Effector memory CD4-positive, alpha-beta T cell (primary cell): Measurements from ENCODE around the gene SERAC1.
"Not testable (repeated sequence)": the region's sequence is repeated elsewhere in the genome, so short reads cannot be mapped to it uniquely, and the experiment has no call there.

Experiments used
- DNase-seq, 3 donors: peaks; one replicate each; pipeline ENCODE4 v3.0.0-alpha.2; 2020
- H3K27ac ChIP-seq: 2 replicates; pipeline ENCODE4 v1.7.0; 2013; ENCODE audit warnings: mild to moderate bottlenecking, low read length, moderate library complexity; ENCODE audit not compliant: insufficient read depth, poor library complexity, severe bottlenecking
- H3K27me3 ChIP-seq: replicated peaks from 2 replicates; pipeline ENCODE4 v1.7.0; 2013; ENCODE audit warnings: mild to moderate bottlenecking, low read length; ENCODE audit not compliant: insufficient read depth, control insufficient read depth, poor library complexity, severe bottlenecking
- H3K36me3 ChIP-seq: 2 replicates; pipeline ENCODE4 v1.7.0; 2013; ENCODE audit warnings: mild to moderate bottlenecking, low read length, moderate library complexity; ENCODE audit not compliant: control insufficient read depth, insufficient read depth
- H3K4me1 ChIP-seq: 2 replicates; pipeline ENCODE4 v1.7.0; 2013; ENCODE audit warnings: low read length, mild to moderate bottlenecking; ENCODE audit not compliant: control insufficient read depth, insufficient read depth, poor library complexity, severe bottlenecking
- H3K4me3 ChIP-seq: 2 replicates; pipeline ENCODE4 v1.7.0; 2013; ENCODE audit warnings: low read length, low read depth, mild to moderate bottlenecking; ENCODE audit not compliant: insufficient read depth, poor library complexity, severe bottlenecking
- H3K9me3 ChIP-seq: 2 replicates; pipeline ENCODE4 v1.7.0; 2013; ENCODE audit warnings: mild to moderate bottlenecking, low read length, moderate library complexity; ENCODE audit not compliant: control insufficient read depth
- total RNA-seq, 3 donors: gene quantifications; one replicate each; lab custom pipeline; 2026; lab: John Stamatoyannopoulos, UW

The SERAC1 gene
- 3.6 to 6.4 (median 3.6) reads per million in 3 donors for total RNA-seq

DNA sequence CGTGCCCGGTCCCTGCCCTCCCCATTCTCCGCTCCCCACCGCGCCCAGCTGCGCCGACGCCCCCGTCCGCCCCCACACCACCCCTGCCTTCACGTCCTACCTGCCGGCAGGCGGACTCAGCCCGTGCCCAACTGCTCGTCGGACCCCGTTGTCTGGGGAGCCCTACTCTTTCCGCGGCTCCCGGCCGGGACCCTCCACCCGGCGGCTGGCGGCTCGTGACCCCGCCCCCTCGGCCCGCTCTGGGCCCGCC lies at the start of gene SERAC1:
SERAC1 (minus strand) TSS at position 223 of the 250 bp plus-strand sequence. CDS start 9,899 bp downstream, outside the sequence.
- no peak for DNase-seq

DNA sequence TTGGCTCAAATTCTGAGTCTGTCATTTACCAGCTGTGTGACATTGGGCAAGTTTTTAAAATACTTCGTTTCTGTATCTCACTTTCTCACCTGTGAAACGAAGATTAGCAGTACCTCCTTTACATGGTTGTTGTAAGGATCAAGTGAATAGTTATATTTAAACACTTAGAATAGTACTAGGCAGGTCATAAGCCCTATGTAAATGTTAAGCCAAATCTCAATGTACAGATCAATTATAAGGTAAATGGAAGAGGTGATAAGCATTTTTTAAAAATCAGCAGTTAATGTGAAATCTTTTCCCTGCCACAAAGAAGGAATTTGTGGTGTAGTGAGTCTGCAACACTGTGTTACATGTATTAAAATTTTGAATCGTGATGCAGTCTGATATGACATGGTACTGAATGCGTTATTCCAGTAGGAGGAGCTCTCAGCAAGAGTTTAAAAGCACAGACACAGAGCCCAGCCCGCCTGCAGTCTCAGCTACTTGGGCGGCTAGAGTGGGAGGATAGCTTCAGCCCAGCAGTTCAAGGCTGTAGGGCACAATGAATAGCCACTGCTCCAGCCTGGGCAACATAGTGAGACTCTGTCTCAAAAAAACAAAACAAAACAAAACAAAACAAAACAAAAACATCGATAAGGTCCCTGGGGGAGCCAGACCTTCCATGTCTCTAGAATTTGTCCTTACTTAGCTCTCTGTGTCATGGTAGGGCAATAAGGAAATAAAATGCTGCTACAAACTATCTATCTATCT lies 46.0 kb upstream of the SERAC1 start:
- no peak overlapping the region for H3K27ac ChIP-seq
- no peak overlapping the region for H3K4me3 ChIP-seq
- no peaks in the 10 kb centered on the region for H3K4me1 ChIP-seq
- DNase-seq, result peak in 2 of 3 donors; percentile 5 to 21
- no peaks in the 10 kb centered on the region for H3K27me3 ChIP-seq
- H3K9me3 ChIP-seq, result no peaks in the 10 kb centered on the region
- no peaks in the 10 kb centered on the region for H3K36me3 ChIP-seq

More for the DNA sequence above, at the start of gene SERAC1:
- Histone ChIP-seq H3K9me3 (no peaks in the 10 kb centered on the region), H3K27ac (peak within 1 kb of the TSS; percentile 96), H3K36me3 (no peaks in the 10 kb centered on the region), H3K4me1 (peaks cover 4% of the 10 kb centered on the region), H3K4me3 (peak within 1 kb of the TSS; percentile 91), H3K27me3 (no peaks in the 10 kb centered on the region)

DNA sequence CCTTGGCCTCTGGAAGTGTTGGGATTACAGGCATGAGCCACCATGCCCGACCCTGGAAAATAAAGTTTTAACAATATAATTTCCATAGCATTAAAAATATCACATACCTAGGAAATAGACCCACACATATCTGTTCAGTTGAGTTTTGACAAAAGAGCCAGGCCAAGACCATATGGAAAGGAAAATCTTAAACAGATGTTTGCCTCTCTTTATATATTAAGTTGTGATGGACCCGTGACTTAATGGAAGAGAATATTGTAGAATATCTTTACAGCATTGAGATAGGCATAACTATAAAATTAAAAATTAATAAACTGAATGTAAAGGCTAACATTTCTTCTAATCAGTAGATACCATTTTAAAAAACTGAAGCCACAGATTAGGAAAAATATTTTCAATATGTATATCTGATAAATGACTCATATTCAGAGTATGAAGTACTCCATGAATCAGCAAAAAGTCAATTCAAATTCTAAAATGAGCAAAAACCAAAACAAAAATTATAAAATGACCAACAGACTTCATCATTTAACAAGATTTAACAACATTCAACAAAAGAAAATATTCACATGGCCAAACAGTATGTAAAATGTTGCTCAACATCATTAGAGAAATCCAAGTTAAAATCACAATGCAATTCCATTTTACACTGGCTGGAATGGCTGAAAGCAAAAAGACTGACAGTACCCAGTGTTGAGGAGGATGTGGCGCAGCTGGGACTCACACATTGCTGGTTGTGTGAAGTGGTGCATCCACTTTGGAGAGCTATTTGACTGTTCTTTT lies 43.4 kb upstream of the SERAC1 start:
- Histone ChIP-seq H3K4me1 (no peaks in the 10 kb centered on the region), H3K27ac (no peak overlapping the region), H3K9me3 (no peaks in the 10 kb centered on the region), H3K27me3 (no peaks in the 10 kb centered on the region), H3K36me3 (no peaks in the 10 kb centered on the region), H3K4me3 (no peak overlapping the region)
- DNase-seq, result no peak

DNA sequence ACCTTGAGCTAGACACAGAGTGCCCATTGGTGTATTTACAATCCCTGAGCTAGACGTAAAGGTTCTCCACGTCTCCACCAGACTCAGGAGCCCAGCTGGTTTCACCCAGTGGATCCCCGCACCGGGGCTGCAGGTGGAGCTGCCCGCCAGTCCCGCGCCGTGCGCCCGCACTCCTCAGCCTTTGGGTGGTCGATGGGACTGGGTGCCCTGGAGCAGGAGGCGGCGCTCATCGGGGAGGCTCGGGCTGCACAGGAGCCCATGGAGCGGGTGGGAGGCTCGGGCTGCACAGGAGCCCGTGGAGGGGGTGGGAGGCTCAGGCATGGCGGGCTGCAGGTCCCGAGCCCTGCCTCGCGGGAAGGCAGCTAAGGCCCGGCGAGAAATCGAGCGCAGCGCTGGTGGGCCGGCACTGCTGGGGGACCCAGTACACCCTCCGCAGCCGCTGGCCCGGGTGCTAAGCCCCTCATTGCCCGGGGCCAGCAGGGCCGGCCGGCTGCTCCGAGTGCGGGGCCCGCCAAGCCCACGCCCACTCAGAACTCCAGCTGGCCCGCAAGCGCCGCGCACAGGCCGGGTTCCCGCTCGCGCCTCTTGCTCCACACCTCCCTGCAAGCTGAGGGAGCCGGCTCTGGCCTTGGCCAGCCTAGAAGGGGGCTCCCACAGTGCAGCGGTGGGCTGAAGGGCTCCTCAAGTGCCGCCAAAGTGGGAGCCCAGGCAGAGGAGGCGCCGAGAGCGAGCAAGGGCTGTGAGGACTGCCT lies 41.7 kb upstream of the SERAC1 start:
- not testable (repeated sequence) for H3K4me3 ChIP-seq, H3K27me3 ChIP-seq, DNase-seq

DNA sequence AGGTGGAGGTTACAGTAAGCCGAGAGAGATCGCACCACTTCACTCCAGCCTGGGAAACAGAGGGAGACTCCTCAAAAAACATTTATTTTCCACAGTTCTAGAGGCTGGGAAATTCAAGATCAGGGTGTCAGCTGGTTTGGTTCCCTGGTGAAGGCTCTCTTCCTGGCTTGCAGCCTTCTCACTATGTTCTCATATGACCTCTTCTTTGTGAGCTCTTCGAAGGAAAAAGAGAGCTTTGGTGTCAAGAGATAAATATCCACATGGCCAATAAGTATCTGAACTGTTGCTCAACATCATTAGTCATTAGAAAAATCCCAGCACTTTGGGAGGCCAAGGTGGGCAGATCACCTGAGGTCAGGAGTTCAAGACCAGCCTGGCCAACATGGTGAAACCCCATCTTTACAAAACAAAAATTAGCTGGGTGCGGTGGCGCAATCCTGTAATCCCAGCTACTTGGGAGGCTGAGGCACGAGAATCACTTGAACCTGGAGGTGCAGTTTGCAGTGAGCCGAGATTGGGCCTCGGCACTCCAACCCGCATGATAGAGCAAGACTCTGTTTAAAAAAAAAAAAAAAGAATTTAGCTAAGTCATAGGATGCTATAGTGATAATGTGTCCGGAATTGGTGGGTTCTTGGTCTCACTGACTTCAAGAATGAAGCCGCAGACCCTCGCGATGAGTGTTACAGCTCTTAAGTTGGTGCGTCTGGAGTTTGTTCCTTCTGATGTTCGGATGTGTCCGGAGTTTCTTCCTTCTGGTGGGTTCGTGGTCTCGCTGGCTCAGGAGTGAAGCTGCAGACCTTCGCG lies 40.4 kb upstream of the SERAC1 start:
- not testable (repeated sequence) for H3K9me3 ChIP-seq, H3K36me3 ChIP-seq, DNase-seq, H3K4me1 ChIP-seq, H3K27me3 ChIP-seq, H3K4me3 ChIP-seq, H3K27ac ChIP-seq

More for the DNA sequence above, 41.7 kb upstream of the SERAC1 start:
- not testable (repeated sequence) for H3K9me3 ChIP-seq, H3K36me3 ChIP-seq, H3K27ac ChIP-seq, H3K4me1 ChIP-seq

DNA sequence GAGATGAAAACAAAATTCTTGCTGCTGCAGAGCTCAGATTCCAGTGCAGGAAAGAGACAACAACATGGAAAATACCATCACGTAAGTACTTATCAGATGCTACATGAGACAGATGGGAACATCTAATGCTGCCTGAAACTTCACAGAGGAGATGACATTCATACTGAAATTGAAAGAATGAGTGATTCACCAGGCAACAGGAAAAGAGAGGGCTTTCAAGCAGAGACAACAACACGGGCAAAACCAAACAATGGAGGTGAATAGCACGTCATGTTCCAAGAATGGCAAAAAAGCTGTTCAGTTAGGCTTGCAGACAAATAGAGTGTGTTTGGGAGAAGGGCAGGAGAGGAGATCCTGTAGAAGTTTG lies 39.3 kb upstream of the SERAC1 start:
- Histone ChIP-seq H3K36me3 (no peaks in the 10 kb centered on the region), H3K27me3 (no peaks in the 10 kb centered on the region), H3K4me3 (no peak overlapping the region), H3K9me3 (no peaks in the 10 kb centered on the region), H3K4me1 (no peaks in the 10 kb centered on the region), H3K27ac (no peak overlapping the region)
- no peak for DNase-seq

DNA sequence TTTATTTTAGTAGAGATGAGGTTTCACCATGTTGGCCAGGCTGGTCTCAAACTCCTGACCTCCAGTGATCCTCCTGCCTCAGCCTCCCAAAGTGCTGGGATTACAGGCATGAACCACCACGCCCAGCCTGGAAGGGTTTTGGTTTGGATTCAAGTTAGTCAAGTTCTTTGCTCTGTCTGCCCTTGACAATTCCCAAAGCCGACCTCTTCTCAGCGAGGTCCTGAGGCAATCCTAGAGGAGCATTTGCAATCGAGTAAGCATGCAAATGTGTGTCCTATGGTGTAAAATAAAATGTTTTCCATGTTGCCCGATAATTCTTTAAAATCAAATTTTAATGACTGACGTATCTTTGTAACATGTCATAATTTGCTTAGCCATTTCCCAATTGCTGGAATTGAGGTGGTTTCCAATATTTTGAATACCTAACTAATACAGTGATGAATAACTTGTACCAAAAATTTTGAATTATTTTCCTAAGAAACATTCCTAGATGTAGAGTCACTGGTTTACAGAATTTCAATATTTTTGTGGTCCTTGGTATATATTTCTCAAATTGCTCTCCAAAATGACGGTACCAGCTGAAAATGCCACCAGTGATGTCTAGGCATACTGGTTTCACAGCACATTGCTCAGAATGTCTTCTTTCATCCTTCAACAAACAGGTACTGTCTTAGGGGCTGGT lies 38.8 kb upstream of the SERAC1 start:
- no peaks in the 10 kb centered on the region for H3K27me3 ChIP-seq
- no peaks in the 10 kb centered on the region for H3K4me1 ChIP-seq
- no peak overlapping the region for H3K27ac ChIP-seq
- no peak for DNase-seq
- H3K36me3 ChIP-seq, result no peaks in the 10 kb centered on the region
- no peak overlapping the region for H3K4me3 ChIP-seq
- H3K9me3 ChIP-seq, result no peaks in the 10 kb centered on the region

DNA sequence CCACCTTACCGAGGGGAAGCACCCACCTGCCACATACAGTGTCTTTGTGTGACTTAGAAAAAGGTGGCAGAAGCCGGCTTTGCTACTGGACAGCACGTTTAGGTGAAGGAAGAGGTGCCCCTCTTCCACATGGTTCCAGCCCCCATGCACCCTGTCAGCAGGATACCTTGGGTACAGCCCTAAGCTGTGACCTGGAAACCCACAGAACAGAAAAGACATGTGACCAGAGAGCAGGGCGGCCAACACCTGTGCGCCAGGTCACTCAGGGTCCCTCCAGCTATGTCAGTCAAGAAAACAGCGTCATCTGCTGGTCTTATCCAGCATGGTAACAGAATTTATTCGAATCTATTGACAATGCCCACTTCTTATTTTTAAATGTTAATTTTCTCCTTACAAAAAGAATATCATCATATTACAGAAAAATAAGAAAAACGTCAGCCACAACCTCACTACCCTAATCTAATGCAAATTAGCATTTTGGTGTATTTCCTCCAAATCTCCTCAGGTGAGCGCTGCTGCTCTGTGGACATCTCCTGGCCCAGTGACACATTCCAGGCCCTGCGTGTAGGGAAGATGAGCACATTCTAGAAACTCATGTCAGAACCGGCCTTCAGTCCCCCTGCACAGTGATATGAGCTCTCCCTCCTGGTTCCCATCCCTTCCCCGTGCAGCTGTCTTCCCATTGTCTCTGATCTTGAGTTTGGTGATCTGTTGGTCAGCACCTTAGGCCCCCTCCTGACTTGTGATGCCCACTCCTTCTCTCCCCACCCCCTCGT lies 37.3 kb upstream of the SERAC1 start:
- no peaks in the 10 kb centered on the region for H3K9me3 ChIP-seq
- no peaks in the 10 kb centered on the region for H3K36me3 ChIP-seq
- DNase-seq, result no peak
- no peaks in the 10 kb centered on the region for H3K4me1 ChIP-seq
- H3K4me3 ChIP-seq, result no peak overlapping the region
- H3K27ac ChIP-seq, result no peak overlapping the region
- no peaks in the 10 kb centered on the region for H3K27me3 ChIP-seq

DNA sequence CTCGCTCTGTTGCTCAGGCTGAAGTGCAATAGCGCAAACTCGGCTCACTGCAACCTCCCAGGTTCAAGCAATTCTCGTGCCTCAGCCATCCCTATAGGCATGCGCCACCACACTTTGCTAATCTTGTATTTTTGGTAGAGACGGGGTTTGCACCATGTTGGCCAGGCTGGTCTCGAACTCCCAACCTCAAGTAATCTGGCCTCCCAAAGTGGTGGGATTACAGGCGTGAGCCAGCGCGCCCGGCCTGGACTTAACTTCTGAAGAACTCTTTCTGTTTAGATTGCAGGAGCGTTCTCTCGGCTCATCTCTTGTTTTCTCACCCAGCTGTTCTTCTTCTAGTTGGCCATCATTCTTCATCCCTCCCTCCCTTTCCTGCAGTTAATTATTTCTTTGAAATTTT lies 30.4 kb upstream of the SERAC1 start:
- Histone ChIP-seq H3K27me3 (no peaks in the 10 kb centered on the region), H3K27ac (no peak overlapping the region), H3K36me3 (peaks cover under 1% of the 10 kb centered on the region), H3K4me1 (no peaks in the 10 kb centered on the region), H3K9me3 (no peaks in the 10 kb centered on the region), H3K4me3 (no peak overlapping the region)
- no peak for DNase-seq
